GM18873 (cell line): Measurements from ENCODE around the gene TMED6.

Experiments
- ATAC-seq: cut with Tn5 transposase; IDR thresholded peaks from one replicate; pipeline ENCODE4 v1.9.1; 2021; ENCODE audit warnings: mild to moderate bottlenecking, moderate library complexity, moderate number of reproducible peaks; ENCODE audit not compliant: unreplicated experiment, low FRiP score

The TMED6 gene

GRCh38 chr16:69351309-69352027 lies at the start of gene TMED6:
TSS of gene TMED6 (minus strand) at chr16:69351786. CDS start at chr16:69351753, 33 bp downstream.
- no peak for ATAC-seq

DNA sequence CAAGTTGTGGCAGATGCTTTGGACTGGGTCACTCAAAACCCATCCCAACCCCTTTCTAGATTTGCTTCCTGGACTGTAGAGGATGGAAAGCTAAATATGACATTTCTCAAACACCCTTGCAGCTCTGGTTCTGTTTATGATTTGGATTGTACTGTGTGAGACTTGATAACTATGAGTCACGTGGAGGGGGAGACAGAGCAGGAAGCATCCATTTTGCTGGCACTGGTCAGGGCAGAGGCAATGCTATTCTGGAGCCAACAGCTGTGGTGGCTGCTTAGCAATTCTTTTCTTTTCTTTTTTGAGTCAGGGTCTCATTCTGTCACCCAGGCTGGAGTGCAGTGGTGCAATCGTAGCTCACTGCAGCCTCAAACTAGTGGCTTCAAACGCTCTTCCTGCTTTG lies 47.8 kb upstream of the TMED6 start:
- ATAC-seq: no peak

DNA sequence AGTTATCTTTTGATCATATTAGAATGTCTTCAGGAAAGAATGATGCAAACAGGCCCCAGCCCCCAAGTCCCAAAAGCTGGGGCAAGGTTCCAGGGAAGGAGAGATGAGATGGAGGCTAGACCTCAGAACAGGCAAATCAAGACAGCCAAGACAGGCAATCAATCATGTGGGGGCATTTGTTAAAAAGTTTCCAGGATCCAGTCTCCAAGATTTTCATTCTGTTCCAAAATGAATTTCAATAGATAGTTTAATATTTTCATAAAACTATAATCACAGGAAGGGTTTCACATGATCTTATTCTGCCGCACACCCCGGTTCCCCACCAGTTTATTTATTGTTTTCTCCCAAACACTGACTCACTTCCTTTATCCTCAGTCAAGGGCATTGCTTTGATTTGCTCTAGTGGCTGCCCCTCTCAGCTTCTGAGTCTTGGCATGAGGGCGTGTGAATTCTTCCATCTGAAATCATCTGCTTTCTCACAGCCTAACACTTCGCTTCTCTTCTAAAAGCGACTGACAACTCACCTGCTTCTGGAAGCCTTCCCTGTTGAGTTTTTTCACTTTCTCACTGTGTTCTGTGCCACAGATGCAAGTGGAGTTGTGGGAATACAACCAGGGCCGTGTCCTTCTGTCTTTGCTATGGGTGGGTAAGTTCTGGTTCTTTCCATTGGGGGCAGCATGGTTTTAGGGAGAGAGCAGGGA lies 46.4 kb upstream of the TMED6 start:
- ATAC-seq: no peak

GRCh38 chr16:69396187-69397061 lies 44.8 kb upstream of the TMED6 start:
- no peak for ATAC-seq

DNA sequence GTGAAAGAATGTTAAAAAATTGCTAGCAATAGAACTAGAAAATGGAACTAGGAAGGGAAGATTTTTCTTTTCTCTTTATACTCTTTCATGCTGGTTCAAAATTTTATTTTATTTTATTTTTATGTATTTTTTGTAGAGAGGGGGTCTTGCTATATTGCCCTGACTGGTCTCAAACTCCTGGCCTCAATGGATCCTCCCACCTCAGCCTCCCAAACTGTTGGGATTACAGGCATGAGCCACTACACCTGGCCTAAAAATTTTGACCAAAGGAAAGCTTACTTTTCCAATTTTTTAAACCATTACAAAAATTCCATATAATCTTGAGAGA lies 44.2 kb upstream of the TMED6 start:
- ATAC-seq: no peak

DNA sequence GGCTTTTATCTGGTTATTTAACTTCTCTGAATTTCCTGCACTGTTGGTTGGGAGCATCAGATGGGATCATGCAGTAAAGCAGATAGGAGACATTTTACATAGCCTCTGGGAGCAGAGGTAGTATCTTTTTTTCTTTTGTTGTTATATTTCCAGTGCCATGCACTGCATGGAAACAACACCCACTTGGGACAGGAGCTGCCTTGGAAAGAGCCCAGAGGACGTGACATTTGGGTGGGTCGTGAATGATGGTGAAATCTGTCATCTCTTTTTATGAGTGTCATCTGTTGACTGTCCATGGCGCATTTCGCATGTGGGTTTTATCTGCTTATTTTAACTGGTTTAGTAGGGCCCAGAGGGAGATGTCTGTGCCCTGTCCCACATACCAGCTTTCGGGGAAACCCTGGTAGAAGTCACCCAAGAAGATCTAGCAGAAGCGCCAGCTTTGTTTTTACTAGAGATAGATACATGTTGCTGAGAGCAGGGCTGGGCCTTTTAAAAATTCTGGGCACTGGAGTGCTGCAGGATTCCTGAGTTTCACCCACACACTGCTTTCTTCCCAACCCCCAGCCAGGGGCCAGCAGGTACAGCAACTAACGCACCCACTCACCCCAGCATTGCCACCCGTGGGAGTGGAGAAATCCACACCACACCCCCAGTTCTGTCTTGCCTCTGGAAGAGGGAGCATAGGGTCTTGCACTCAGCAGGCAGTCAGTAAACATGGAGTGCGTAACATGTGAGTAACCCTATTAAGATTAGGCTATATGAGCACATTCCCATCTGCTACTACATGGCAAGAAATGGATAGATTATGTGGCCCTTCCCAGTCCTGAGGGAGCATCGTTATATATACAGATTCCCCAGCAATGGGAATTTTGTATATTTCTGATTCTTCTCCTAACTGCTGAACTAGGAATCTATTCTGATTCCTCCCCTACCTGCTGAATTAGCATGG lies 42.6 kb upstream of the TMED6 start:
- ATAC-seq: no peak

- ATAC-seq: no peak
Measured at GRCh38 chr16:69386596-69386995, 35.0 kb upstream of the TMED6 start.

- no peak for ATAC-seq
Measured at GRCh38 chr16:69384974-69385373, 33.4 kb upstream of the TMED6 start.

DNA sequence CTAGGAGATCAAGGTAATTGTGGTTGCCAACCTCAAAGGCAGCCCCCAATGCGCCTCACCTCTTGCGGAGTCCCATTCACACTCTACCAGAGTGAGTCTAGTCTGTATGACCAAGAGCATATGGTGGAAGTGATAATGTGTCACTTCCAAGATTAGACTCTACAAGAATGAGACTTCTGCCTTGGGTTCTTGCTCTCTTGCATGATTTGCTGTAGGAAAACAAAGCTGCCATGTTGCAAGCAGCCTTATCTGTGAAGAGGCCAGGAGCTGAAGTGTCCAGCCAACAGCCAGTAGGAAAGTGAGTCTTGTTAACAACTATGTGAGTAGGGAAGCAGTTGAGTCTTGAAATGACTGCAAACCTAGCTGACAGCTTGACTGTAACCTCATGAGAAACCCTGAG lies 30.8 kb upstream of the TMED6 start:
- ATAC-seq: no peak

GRCh38 chr16:69381231-69381630 lies 29.6 kb upstream of the TMED6 start:
- no peak for ATAC-seq

- ATAC-seq: no peak
Measured at GRCh38 chr16:69378760-69379159, 27.2 kb upstream of the TMED6 start.

- ATAC-seq: no peak
Measured at GRCh38 chr16:69378036-69378435, 26.4 kb upstream of the TMED6 start.

GRCh38 chr16:69376393-69377059 lies 24.9 kb upstream of the TMED6 start:
- no peak for ATAC-seq

DNA sequence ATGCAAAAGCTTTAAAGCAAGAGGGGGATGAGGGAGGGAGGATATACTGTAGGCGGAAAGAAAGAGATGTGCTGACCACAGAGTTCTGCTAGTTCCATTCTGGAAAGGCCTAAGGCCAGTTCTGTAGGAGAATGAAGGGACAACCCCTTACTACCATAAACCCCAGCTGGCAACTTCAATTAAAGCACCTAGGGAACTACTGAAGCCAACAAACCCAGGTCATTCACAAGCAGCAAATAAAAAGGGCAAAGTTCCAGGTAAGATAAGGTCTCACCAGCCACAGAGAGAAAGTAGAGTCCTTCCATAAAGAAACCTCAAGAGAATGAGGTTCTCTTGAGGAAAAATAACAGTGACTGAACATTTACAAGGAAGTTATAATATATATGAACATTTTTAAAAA lies 21.4 kb upstream of the TMED6 start:
- ATAC-seq: no peak

- ATAC-seq: no peak
Measured at GRCh38 chr16:69371564-69371963, 20.0 kb upstream of the TMED6 start.

GRCh38 chr16:69368866-69369265 lies 17.3 kb upstream of the TMED6 start:
- ATAC-seq: no peak

- ATAC-seq: no peak
Measured at GRCh38 chr16:69367980-69368379, 16.4 kb upstream of the TMED6 start.

DNA sequence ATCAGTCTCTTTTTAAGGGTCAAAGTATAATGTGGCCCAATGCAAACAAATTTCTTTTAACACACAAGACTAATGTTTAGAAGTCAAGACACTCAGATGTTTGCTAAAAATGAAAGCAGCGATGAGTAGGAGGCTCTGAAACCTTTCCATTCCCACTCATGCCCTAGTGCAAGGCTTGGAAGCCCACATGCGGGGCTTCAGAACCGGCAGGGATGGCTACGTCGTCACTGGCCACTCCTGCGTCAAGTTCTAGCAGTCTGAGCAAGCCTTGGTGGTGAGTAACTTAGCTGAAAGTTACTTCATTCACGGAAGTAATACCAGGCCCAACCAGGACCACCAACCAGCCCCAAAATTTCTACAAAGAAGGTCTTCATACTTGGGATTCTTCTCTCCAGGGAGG lies 14.8 kb upstream of the TMED6 start:
- no peak for ATAC-seq

DNA sequence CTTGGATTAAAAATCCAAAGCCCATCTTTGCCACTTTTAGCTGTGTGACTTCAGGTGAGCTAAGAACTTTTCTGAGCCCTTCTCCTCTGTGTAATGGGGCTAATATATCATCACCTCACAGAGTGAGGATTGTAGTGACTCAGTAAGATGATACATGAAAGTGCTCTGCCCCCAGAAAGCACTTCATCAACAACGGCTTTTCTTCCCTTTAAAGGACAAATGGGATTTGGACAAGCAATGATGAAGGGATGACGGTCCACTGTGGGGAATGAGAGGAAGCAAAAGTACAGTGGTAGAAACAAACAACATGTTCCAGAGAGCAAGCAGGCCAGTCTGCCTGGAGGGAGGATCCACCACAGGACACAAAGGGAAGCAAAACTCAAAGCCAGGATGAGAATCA lies 14.3 kb upstream of the TMED6 start:
- ATAC-seq: no peak

DNA sequence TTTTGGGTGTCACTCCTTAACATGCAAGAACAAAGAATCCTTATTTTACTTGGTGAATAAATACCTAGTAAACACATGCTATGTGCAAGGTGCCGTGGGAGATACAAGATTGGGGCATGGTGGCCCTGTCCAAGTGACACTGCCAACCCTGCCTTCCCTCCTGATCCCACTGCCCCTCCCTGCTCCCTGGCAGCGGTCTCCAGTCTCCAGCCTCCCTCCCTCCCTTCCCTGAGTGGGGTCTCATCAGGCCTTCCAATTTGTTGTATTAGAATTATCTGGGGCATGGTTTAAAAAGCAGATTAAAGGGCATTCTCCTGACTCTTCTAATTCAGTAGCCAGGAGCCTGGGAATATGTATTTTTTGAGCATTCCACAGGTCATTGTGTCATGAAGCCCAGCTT lies 12.5 kb upstream of the TMED6 start:
- ATAC-seq: no peak
